NT2/D1 (cell line): ENCODE results near the gene ARGLU1.
"Not testable (repeated sequence)": the region's sequence is repeated elsewhere in the genome, so short reads cannot be mapped to it uniquely, and the experiment has no call there.

Experiments used
- DNase-seq: peaks from one replicate; pipeline ENCODE4 v3.0.0-alpha.2; 2011; ENCODE audit warnings: low read depth, low spot score
- H3K27me3 ChIP-seq: 2 replicates; pipeline ENCODE4 v1.6.0; 2011; ENCODE audit warnings: mild to moderate bottlenecking; ENCODE audit not compliant: insufficient read length, insufficient read depth
- H3K36me3 ChIP-seq: 2 replicates; pipeline ENCODE4 v1.6.1; 2011; ENCODE audit warnings: mild to moderate bottlenecking, low read length, mixed read lengths; ENCODE audit not compliant: insufficient read depth, insufficient read length
- H3K4me1 ChIP-seq: 2 replicates; pipeline ENCODE4 v1.5.1; 2011; ENCODE audit not compliant: insufficient read depth, insufficient read length
- H3K4me3 ChIP-seq: 2 replicates; pipeline ENCODE4 v1.5.1; 2011; ENCODE audit warnings: low read depth; ENCODE audit not compliant: insufficient read length
- H3K9ac ChIP-seq: 2 replicates; pipeline ENCODE4 v1.6.0; 2011; ENCODE audit warnings: low read depth; ENCODE audit not compliant: insufficient read length
- H3K9me3 ChIP-seq: 2 replicates; pipeline ENCODE4 v1.5.1; 2011; ENCODE audit warnings: mild to moderate bottlenecking, low read length; ENCODE audit not compliant: insufficient read depth
- SUZ12 ChIP-seq: IDR thresholded peaks from 2 replicates; pipeline ENCODE4 v1.6.1; 2011; ENCODE audit not compliant: insufficient read length, insufficient read depth; ENCODE audit errors: extremely low read depth
- YY1 ChIP-seq: IDR thresholded peaks from 2 replicates; pipeline ENCODE4 v1.6.1; 2011; ENCODE audit not compliant: insufficient read length, insufficient read depth
- ZNF274 ChIP-seq: IDR thresholded peaks from 2 replicates; pipeline ENCODE4 v1.6.1; 2011; ENCODE audit warnings: mild to moderate bottlenecking, low read depth, low read length

The ARGLU1 gene

GRCh38 chr13:106603546-106603945 lies 35.6 kb upstream of the ARGLU1 start:
- no peaks in the 10 kb centered on the region for H3K36me3 ChIP-seq
- no peaks in the 10 kb centered on the region for H3K27me3 ChIP-seq
- no peaks in the 10 kb centered on the region; the same call in 1 of the 2 replicates for H3K9me3 ChIP-seq
- H3K4me1 ChIP-seq = no peaks in the 10 kb centered on the region
- TF ChIP-seq ZNF274 = no peak
- TF ChIP-seq SUZ12 = no peak
- no peak for TF ChIP-seq YY1
- no peak for DNase-seq
- H3K9ac ChIP-seq = no peak overlapping the region
- no peak overlapping the region for H3K4me3 ChIP-seq

- Histone ChIP-seq H3K27me3 (no peaks in the 10 kb centered on the region), H3K36me3 (no peaks in the 10 kb centered on the region), H3K4me1 (no peaks in the 10 kb centered on the region), H3K9ac (no peak overlapping the region), H3K9me3 (no peaks in the 10 kb centered on the region; the same call in 1 of the 2 replicates), H3K4me3 (no peak overlapping the region)
- TF ChIP-seq SUZ12 (no peak), YY1 (no peak), ZNF274 (no peak)
- DNase-seq = no peak
Measured at GRCh38 chr13:106602178-106602577, 34.2 kb upstream of the ARGLU1 start.

- no peak for DNase-seq
- H3K9ac ChIP-seq = no peak overlapping the region
- no peaks in the 10 kb centered on the region for H3K4me1 ChIP-seq
- no peaks in the 10 kb centered on the region for H3K27me3 ChIP-seq
- H3K36me3 ChIP-seq = no peaks in the 10 kb centered on the region
- H3K9me3 ChIP-seq = no peaks in the 10 kb centered on the region; the same call in 1 of the 2 replicates
- H3K4me3 ChIP-seq = no peak overlapping the region
- no peak for TF ChIP-seq SUZ12
- no peak for TF ChIP-seq ZNF274
- TF ChIP-seq YY1 = no peak
Measured at GRCh38 chr13:106601489-106601888, 33.6 kb upstream of the ARGLU1 start.

GRCh38 chr13:106600798-106601135 lies 32.8 kb upstream of the ARGLU1 start:
- H3K36me3 ChIP-seq, DNase-seq, H3K4me3 ChIP-seq, H3K9ac ChIP-seq, H3K27me3 ChIP-seq, H3K4me1 ChIP-seq, H3K9me3 ChIP-seq: not testable (repeated sequence)

- TF ChIP-seq YY1 (no peak), SUZ12 (no peak), ZNF274 (no peak)
- no peaks in the 10 kb centered on the region for H3K9me3 ChIP-seq
- no peaks in the 10 kb centered on the region for H3K27me3 ChIP-seq
- H3K4me3 ChIP-seq = no peak overlapping the region
- H3K9ac ChIP-seq = no peak overlapping the region
- no peak for DNase-seq
- no peaks in the 10 kb centered on the region for H3K36me3 ChIP-seq
- H3K4me1 ChIP-seq = no peaks in the 10 kb centered on the region
Measured at GRCh38 chr13:106599875-106600797, 32.2 kb upstream of the ARGLU1 start.

GRCh38 chr13:106597749-106598395 lies 29.9 kb upstream of the ARGLU1 start:
- no peaks in the 10 kb centered on the region for H3K4me1 ChIP-seq
- H3K9me3 ChIP-seq = no peaks in the 10 kb centered on the region
- no peak overlapping the region for H3K9ac ChIP-seq
- DNase-seq = no peak
- no peak overlapping the region for H3K4me3 ChIP-seq
- H3K36me3 ChIP-seq = no peaks in the 10 kb centered on the region
- TF ChIP-seq ZNF274 (no peak), SUZ12 (no peak), YY1 (no peak)
- no peaks in the 10 kb centered on the region for H3K27me3 ChIP-seq

GRCh38 chr13:106597186-106597585 lies 29.2 kb upstream of the ARGLU1 start:
- no peak for TF ChIP-seq SUZ12
- no peak for TF ChIP-seq ZNF274
- no peak for TF ChIP-seq YY1
- no peak overlapping the region for H3K4me3 ChIP-seq
- H3K9me3 ChIP-seq = no peaks in the 10 kb centered on the region
- H3K9ac ChIP-seq = no peak overlapping the region
- no peaks in the 10 kb centered on the region for H3K36me3 ChIP-seq
- no peak for DNase-seq
- no peaks in the 10 kb centered on the region for H3K4me1 ChIP-seq
- H3K27me3 ChIP-seq = no peaks in the 10 kb centered on the region
